ENCODE measurements around the gene ABCB8. TPM values are rescaled to one million over a fixed set of nuclear protein-coding genes. Genes with fewer than 3 reads are reported as not detected.

Gene ABCB8
- total and polyA plus RNA-seq, 12 donors, result 16.7 to 42.2 (median 24.6) TPM

GRCh38 chr7:151064993-151065392 is 36.7 kb downstream of the ABCB8 start:
- no peaks in the 10 kb centered on the region for H3K9me3 ChIP-seq
- H3K27ac ChIP-seq, result no peak overlapping the region
- no peak overlapping the region for H3K4me3 ChIP-seq
- intact Hi-C loops (cut with DNase I), result no loop called here
- WGBS, 2 donors, result 86 to 90% methylated on average over 6 of the region's 6 CpGs
- TF ChIP-seq CTCF (IDR thresholded peaks at IDR 0.05), result no peak
- H3K36me3 ChIP-seq, result peaks cover 0 to 69% (median 43%) of the 10 kb centered on the region in 9 donors
- H3K27me3 ChIP-seq, result no peaks in the 10 kb centered on the region
- DNase-seq, result no peak
- no peak for ATAC-seq
- peaks cover 23 to 46% (median 37%) of the 10 kb centered on the region in 9 donors for H3K4me1 ChIP-seq

- ATAC-seq (no peak), DNase-seq (no peak)
- WGBS, 2 donors, result 75% methylated on average over 14 of the region's 14 CpGs
- Histone ChIP-seq H3K27ac (no peak overlapping the region), H3K4me3 (no peak overlapping the region), H3K27me3 (no peaks in the 10 kb centered on the region), H3K4me1 (peaks cover 20 to 41% (median 32%) of the 10 kb centered on the region in 9 donors), H3K36me3 (peaks cover 0 to 74% (median 43%) of the 10 kb centered on the region in 9 donors), H3K9me3 (no peaks in the 10 kb centered on the region)
- no peak for TF ChIP-seq CTCF (IDR thresholded peaks at IDR 0.05)
- intact Hi-C loops (cut with DNase I), result no loop called here
Observed at GRCh38 chr7:151065516-151065915, 37.3 kb downstream of the ABCB8 start.

- Histone ChIP-seq H3K27ac (no peak overlapping the region), H3K4me1 (peaks cover 11 to 32% (median 23%) of the 10 kb centered on the region in 9 donors), H3K27me3 (no peaks in the 10 kb centered on the region), H3K36me3 (peaks cover 0 to 83% (median 48%) of the 10 kb centered on the region in 9 donors), H3K4me3 (no peak overlapping the region), H3K9me3 (no peaks in the 10 kb centered on the region)
- DNase-seq (no peak), ATAC-seq (no peak)
- 94% methylated on average over 37 to 39 of the region's 39 CpGs for WGBS, 2 donors
- TF ChIP-seq CTCF (IDR thresholded peaks at IDR 0.05), result no peak
- intact Hi-C loops (cut with DNase I), result no loop called here
Observed at GRCh38 chr7:151066273-151066974, 38.2 kb downstream of the ABCB8 start.

GRCh38 chr7:151068069-151068773 is 40.0 kb downstream of the ABCB8 start:
- no peak for DNase-seq
- no peak for ATAC-seq
- WGBS, 2 donors, result 86% methylated on average over 12 of the region's 12 CpGs
- Histone ChIP-seq H3K4me1 (peaks cover 0 to 14% (median 5%) of the 10 kb centered on the region in 9 donors), H3K36me3 (peaks cover 0 to 97% (median 55%) of the 10 kb centered on the region in 9 donors), H3K9me3 (no peaks in the 10 kb centered on the region), H3K27me3 (no peaks in the 10 kb centered on the region), H3K27ac (no peak overlapping the region), H3K4me3 (no peak overlapping the region)
- intact Hi-C loops (cut with DNase I), result no loop called here
- no peak for TF ChIP-seq CTCF (IDR thresholded peaks at IDR 0.05)
